HG03103 (cell line): ENCODE results near the gene JPT2.
"Not testable (repeated sequence)": the region's sequence is repeated elsewhere in the genome, so short reads cannot be mapped to it uniquely, and the experiment has no call there.

Source experiments
- ATAC-seq: cut with Tn5 transposase; IDR thresholded peaks from one replicate; pipeline ENCODE4 v1.9.1; 2021; ENCODE audit warnings: low read depth; ENCODE audit not compliant: unreplicated experiment

Gene JPT2

GRCh38 chr16:1727651-1728624 is 49.9 kb downstream of the JPT2 start:
- no peak for ATAC-seq

- no peak for ATAC-seq
Observed at GRCh38 chr16:1729026-1729425, 50.9 kb downstream of the JPT2 start.

DNA sequence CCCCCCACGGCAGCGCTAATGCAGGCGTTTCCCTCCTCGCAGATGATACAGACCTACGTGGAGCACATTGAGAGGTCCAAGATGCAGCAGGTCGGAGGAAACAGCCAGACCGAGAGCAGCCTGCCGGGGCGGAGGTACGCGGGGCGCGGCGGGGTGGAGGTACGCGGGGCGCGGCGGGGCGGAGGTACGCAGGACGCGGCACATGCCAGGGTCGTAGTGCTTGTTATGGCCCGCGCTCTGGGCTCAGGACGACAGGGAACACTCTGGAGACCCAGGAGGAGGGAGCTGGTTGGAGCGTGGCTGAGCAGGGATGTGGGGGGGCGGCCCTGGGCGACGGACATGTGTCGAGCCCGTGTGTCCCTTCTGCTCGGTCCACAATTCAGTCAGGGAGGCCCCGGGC is 51.4 kb downstream of the JPT2 start:
- no peak for ATAC-seq

DNA sequence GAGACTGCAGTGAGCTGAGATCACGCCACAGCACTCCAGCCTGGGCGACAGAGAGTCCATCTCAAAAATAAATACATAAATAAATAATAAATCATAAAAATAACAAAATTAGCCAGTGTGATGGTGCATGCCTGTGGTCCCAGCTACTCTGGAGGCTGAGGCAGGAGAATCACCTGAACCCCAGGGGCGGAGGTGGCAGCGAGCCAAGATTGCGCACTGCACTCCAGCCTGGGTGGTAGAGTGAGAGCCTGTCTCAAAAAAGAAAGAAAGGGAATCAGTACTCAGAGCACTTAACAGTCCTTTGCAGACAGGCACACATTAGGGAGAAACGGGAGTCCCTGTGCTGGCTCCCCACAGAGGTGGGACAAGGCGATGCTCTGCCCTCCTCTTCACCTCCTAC is 53.0 kb downstream of the JPT2 start:
- ATAC-seq, result no peak

DNA sequence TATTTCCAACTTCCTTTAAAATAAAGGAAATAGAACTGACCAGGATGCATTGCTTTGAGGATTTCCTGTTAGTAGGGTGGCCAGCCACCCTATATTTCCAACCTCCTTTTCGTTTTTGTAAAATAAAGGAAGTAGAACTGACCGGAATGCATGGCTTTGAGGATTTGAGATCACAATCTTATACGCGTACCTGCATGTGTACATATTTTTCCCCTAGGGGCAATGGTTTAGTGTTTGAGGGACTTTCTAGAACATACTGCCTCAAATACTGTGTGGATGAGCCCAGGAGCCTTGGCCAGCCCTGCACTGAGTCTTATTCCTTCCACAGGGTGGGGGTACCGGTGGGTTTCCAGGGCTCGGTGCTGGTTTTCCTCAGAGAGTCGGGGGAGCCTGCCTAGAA is 53.5 kb downstream of the JPT2 start:
- no peak for ATAC-seq

DNA sequence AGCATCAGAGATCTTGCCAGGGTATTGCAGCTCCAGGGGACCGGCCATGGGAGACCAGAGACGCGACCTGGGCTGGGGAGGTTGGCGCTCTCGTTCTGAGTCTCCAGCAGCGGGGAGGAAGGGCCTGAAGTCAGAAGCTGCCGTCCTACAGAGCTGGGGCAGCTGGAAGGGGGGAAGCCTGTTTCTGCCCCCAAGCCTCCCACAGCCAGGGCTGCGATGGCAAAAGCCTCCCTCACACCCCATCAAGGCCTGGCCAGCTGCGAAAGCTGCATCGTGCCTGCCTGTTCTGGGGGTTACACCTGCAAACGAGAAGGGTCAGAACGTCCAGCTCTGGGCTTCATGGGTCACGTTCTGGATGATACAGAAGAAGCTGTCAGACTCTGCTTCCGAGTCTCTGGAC is 54.0 kb downstream of the JPT2 start:
- no peak for ATAC-seq

DNA sequence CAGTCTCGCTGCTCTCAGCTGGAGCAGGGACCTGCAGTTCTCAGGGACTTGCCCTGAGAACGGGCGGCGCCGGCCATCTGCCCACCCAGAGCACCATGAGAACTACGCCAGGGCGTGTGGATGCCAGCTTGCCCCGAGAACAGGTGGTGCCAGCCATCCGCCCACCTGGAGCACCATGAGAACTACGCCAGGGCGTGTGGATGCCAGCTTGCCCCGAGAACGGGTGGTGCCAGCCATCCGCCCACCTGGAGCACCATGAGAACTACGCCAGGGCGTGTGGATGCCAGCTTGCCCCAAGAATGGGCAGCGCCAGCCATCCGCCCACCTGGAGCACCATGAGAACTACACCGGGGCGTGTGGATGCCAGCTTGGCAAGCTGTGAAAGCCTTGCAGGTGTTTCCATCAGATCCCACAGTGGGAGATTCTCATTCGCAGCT is 54.5 kb downstream of the JPT2 start:
- not testable (repeated sequence) for ATAC-seq

GRCh38 chr16:1734123-1734522 is 56.0 kb downstream of the JPT2 start:
- no peak for ATAC-seq

- ATAC-seq, result no peak
Observed at GRCh38 chr16:1734816-1735215, 56.7 kb downstream of the JPT2 start.

DNA sequence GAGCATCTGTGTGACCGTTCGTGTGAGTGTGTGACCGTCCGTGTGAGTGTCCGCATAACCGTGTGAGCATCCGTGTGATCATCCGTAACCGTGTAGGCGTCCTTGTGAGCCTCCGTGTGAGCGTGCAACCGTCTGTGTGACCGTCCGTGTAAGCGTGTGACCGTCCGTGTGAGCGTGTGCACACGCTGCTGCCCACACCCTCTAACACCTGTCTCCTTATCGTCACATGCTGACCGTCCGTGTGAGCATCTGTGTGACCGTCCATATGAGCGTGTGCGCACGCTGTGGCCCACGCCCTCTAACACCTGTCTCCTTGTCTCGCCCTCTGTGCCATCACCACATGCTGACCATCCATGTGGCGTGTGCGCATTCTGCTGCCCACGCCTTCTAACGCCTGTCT is 62.2 kb downstream of the JPT2 start:
- ATAC-seq, result no peak

DNA sequence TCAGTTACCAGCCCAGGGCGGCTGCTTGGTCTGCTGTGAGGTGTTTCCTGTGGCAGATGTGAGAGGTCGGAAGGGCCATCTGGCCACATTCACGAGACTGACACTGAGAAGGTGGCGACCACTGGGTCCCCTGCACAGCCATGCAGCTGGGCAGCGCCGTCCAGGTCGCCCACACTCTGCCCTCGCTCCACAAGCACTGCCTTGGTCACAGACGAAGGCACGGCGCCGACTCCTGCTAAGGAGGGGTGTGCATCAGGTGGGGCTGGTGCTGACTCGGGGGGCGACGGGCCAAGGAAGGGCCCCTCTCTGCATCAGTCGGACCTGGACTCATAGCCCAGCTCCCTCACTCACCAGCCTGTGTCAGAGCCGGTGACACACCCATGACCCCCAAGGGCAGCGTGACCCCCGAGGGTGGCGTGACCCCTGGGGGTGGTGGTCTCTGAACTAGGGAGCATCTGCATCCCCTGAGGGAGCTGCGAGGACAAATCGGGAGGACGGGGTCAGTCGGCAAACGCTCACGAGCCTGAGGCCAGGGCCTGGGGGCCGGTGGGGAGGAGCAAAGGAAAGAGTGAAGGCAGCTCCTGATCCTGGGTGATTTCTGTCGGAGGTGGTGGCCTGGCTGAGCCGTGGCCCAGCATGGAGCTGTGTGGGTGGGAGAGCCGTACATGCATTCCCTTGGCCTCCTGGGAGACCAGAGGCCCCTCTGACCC is 62.9 kb downstream of the JPT2 start:
- ATAC-seq, result no peak

DNA sequence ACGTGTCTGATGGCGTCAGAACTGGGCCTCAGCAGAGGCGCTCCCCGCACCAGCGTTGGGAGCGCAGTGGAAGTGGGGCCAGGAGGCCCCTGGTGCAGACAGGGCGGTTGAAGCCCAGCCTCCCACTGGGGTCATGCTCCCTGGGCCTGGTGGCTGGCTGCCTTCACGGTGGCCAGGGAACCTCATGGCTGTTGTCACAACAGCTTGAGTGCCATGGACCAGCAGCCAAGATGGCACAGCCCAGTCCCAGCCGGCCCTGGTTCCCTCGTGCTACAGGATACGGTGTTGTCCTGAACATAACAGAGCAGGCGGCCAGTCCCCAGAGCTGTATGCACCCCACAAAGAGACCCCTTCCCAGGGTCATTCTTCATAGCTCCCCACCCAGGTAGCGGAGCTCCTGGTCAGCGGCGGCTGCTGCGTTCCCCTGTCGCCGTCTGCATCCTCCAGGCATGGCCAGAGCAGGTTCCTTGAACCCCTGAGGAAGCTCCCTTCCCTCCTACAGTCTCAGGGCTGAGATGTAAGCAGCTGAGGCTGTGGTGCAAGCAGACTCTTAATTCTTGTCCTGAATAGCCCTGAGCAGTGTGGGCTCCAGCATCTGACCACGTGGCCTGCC is 63.6 kb downstream of the JPT2 start:
- ATAC-seq, result no peak

- ATAC-seq, result no peak
Observed at GRCh38 chr16:1743376-1744337, 65.6 kb downstream of the JPT2 start.

DNA sequence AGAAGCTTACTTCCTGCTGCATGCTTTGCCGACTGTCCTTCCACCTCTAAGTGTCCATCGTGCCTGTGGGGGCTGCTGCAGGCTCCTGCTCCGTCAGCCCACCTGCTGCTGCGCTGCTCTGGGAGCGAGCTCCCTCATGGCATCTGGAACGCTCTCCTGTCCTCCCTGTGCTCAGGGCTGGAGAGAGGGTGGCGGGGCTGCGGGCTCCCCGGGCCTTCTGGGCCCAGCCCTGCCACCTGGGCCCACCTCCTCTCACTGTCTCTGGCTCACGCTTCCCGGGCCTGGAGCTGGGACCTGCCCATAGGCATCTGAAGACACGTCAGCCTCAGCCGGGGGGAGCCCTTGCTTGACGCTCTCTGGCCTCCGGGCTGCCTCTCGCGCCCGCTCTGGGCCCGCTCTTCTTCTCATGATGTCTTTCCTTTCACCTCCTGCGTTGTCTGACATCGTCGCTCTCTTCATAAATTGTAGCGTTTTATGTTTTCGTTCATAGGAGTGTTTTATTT is 66.3 kb downstream of the JPT2 start:
- ATAC-seq, result no peak

- ATAC-seq, result no peak
Observed at GRCh38 chr16:1745181-1745899, 67.3 kb downstream of the JPT2 start.

GRCh38 chr16:1745900-1746692 is 68.0 kb downstream of the JPT2 start:
- no peak for ATAC-seq

- ATAC-seq, result no peak
Observed at GRCh38 chr16:1746693-1747195, 68.7 kb downstream of the JPT2 start.

DNA sequence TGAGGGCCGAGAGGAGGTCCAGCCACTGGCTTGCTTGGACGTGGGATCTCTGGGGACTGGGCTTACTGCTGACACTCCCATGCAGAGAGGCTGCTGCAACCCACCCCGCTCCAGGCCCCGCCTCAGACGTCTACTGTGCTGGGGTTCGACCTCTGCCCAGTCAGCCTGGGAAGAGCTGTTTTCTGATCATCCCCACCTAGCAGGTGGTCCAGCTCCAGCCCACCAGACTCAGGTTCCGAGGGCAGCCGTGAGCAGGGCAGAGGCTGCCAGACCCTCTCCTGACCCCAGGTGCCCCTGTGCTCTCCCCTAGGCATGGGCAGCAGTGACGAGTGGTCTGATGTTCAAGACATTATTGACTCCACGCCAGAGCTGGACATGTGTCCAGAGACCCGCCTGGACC is 69.9 kb downstream of the JPT2 start:
- ATAC-seq, result no peak
